Heart right ventricle (tissue), 16 donors: Measurements from ENCODE around the gene DHRS13. TPM values are rescaled to one million over a fixed set of nuclear protein-coding genes. Genes with fewer than 3 reads are reported as not detected.

Experiments
- ATAC-seq, 8 donors: fragments of 200-7000 bp; cut with Tn5 transposase; one replicate each; pipeline ENCODE4 v1.9.1; 2020; ENCODE audit warnings: mild to moderate bottlenecking in 8 of 8, moderate library complexity in 8 of 8, moderate number of reproducible peaks in 1 of 8
- DNase-seq, 2 donors: peaks; one replicate each; pipeline ENCODE4 v3.0.0-alpha.2; 2020
- H3K27ac ChIP-seq, 10 donors: fragments of 200-600 bp; sonication (generic) in 2 of 10; one replicate each; pipeline versions ENCODE4 v1.5.0 to v1.8.0; 2020 to 2022; ENCODE audit warnings: mild to moderate bottlenecking in 3 of 10
- H3K27me3 ChIP-seq, 7 donors: fragments of 200-600 bp; one replicate each; pipeline ENCODE4 v1.8.0; 2021 to 2022; ENCODE audit warnings: mild to moderate bottlenecking in 2 of 7
- H3K36me3 ChIP-seq, 9 donors: fragments of 200-600 bp; sonication (generic) in 1 of 9; one replicate each; pipeline versions ENCODE4 v1.5.0 to v1.8.0; 2020 to 2022; ENCODE audit warnings: mild to moderate bottlenecking in 2 of 9
- H3K4me1 ChIP-seq, 9 donors: fragments of 200-600 bp; sonication (generic) in 1 of 9; one replicate each; pipeline versions ENCODE4 v1.5.0 to v1.8.0; 2020 to 2022; ENCODE audit warnings: mild to moderate bottlenecking in 4 of 9
- H3K4me3 ChIP-seq, 10 donors: fragments of 200-600 bp; sonication (generic) in 2 of 10; one replicate each; pipeline versions ENCODE4 v1.5.0 to v1.8.0; 2020 to 2022; ENCODE audit warnings: mild to moderate bottlenecking in 7 of 10, moderate library complexity in 2 of 10
- H3K9me3 ChIP-seq, 11 donors: fragments of 200-600 bp in 10 of 11; sonication (generic) in 2 of 11; one replicate each; pipeline versions ENCODE4 v1.5.0 to v1.8.0; 2013 to 2022; ENCODE audit warnings: mild to moderate bottlenecking in 2 of 11, control low read depth in 1 of 11, moderate library complexity in 1 of 11
- CTCF ChIP-seq, 9 donors: fragments of 200-600 bp; sonication (generic) in 2 of 9; IDR thresholded peaks; one replicate each; pipeline versions ENCODE4 v1.5.0 to v1.8.0; 2021 to 2022; ENCODE audit warnings: antibody characterized with exemption in 9 of 9, mild to moderate bottlenecking in 5 of 9, moderate library complexity in 1 of 9
- WGBS, 2 donors: extraction: QIAGEN DNeasy Blood & Tissue Kit; methylation state at CpG; one replicate each; pipeline ENCODE4 v1.1.7; 2013; ENCODE audit warnings: inconsistent platforms in 1 of 2; 5-methylcytosine and 5-hydroxymethylcytosine counted together
- intact Hi-C, 10 donors: fragments of 100-400 bp; cut with DNase I; formaldehyde crosslinking; loops; one replicate each; pipeline versions ENCODE4 v1.11.1 to v1.14.2; 2022
- polyA plus RNA-seq, 2 donors: library from polyadenylated mRNA; stranded (reverse); fragments of 200-250 nt; gene quantifications; one replicate each; pipeline ENCODE4 v1.2.3, GENCODE V29; 2013
- total RNA-seq, 10 donors: library from RNA; stranded (reverse); fragmentation: NEBNext Ultra II Directional in 3 of 10; extraction: Animal tissue kit (Norgen Biotek cat#: 25700) in 3 of 10; gene quantifications; one replicate each; pipeline versions ENCODE4 v1.2.1 to v1.2.4, GENCODE V29; 2021 to 2023
- donor health status: Arrhythmogenic right ventricular cardiomyopathy.
- donor health status: ischemic (EF 13 %, LVEDD 7.1; RV severe dilation, severe dysfunction).
- donor health status: healthy with polysubstance abuse.
- donor health status: DM: no; HTN: yes; CAD: no.
- donor health status: DM: no; HTN: no; CAD: no.
- donor health status: ischemic (EF 25% LVEDD 6.9; RV normal size, moderate dysfunction).
- donor health status: ischemic (EF 25% LVEDD 5.7; RV mildly dilated, moderate dysfunction).
- donor health status: healthy.
- donor health status: DM: yes; HTN: yes; CAD: no.
- donor health status: Ischemic cardiomyopathy.
- donor health status: ischemic (EF 35%, LVEDD 5.7; RV mildly dilated, moderate dysfunction).
- donor health status: nonischemic (EF 11% LVEDD 7.7; RV severe dilation, severe dysfunction).
- donor health status: DM: yes; HTN: yes; CAD: no.
- donor health status: PGD.
- donor health status: ischemic (EF 29% LVEDD 5.4; RV normal size, mild dysfunction).
- donor health status: nonischemic (EF 23%, LVEDD 6.1; RV moderate dilation, normal function).

The DHRS13 gene
- total and polyA plus RNA-seq, 12 donors: 1.1 to 5.6 (median 2.6) TPM

- intact Hi-C loops: loop anchor here in 4 of 10 donors (5.0 to 10.0 kb wide), 4 partner anchors 42 to 137 kb away; partner anchors contain the start of gene ERAL1 (in 2 of the 4)
- 96 to 97% methylated on average over 5 of the region's 5 CpGs for WGBS, 2 donors
- no peak for TF ChIP-seq CTCF (IDR thresholded peaks at IDR 0.05)
- Histone ChIP-seq H3K9me3 (no peaks in the 10 kb centered on the region), H3K4me1 (peaks cover 5 to 54% (median 28%) of the 10 kb centered on the region in 9 donors), H3K27ac (no peak overlapping the region), H3K4me3 (no peak overlapping the region), H3K36me3 (no peaks in the 10 kb centered on the region), H3K27me3 (no peaks in the 10 kb centered on the region)
- ATAC-seq (no peak), DNase-seq (no peak)
These were observed 3.6 kb downstream of the DHRS13 start for GRCh38 chr17:28899212-28899815.

DNA sequence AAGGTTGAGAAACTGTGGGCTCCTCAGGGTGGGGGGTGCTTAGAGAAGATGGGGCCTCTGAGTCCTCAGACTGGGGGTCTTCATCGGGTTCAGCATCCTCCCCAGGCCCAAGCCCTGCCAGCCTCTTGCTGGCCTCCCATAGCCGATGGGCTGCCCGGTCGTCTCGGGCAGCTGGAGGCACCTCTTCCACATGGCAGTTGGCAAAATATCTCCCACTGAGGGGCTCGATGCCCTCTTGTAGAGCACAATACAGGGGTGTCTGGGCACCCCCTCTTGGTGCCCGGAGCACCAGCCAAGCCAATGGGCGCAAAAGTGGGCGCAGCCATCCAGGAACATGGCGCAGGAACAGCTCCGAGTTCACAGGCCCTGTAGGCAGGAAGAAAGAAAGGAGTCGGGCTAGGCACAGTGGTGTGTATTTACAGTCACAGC, 4.3 kb downstream of the DHRS13 start:
- no peak for TF ChIP-seq CTCF (IDR thresholded peaks at IDR 0.05)
- H3K4me3 ChIP-seq: no peak overlapping the region
- H3K27me3 ChIP-seq: no peaks in the 10 kb centered on the region
- 92% methylated on average over 12 of the region's 12 CpGs for WGBS, 2 donors
- ATAC-seq: no peak
- H3K4me1 ChIP-seq: peaks cover 5 to 56% (median 34%) of the 10 kb centered on the region in 9 donors
- no peak for DNase-seq
- peak overlapping the region in 5 of 10 donors; percentile 92 to 97 (median 94) for H3K27ac ChIP-seq
- no peaks in the 10 kb centered on the region for H3K36me3 ChIP-seq
- no peaks in the 10 kb centered on the region for H3K9me3 ChIP-seq
- intact Hi-C loops: loop anchor here in 4 of 10 donors (5.0 to 10.0 kb wide), 4 partner anchors 41 to 136 kb away; partner anchors contain the start of gene ERAL1 (in 2 of the 4)

GRCh38 chr17:28897769-28898526, 4.9 kb downstream of the DHRS13 start:
- 24 to 26% methylated on average over 23 of the region's 23 CpGs for WGBS, 2 donors
- intact Hi-C loops: loop anchor here in 4 of 10 donors (5.0 to 10.0 kb wide), 4 partner anchors 41 to 136 kb away; partner anchors contain the start of gene ERAL1 (in 2 of the 4)
- Histone ChIP-seq H3K27ac (peak overlapping the region; percentile 74 to 97 (median 91)), H3K9me3 (no peaks in the 10 kb centered on the region), H3K4me1 (peaks cover 7 to 56% (median 40%) of the 10 kb centered on the region in 9 donors), H3K36me3 (no peaks in the 10 kb centered on the region), H3K27me3 (no peaks in the 10 kb centered on the region), H3K4me3 (peak overlapping the region; percentile 65 to 98 (median 90))
- ATAC-seq: peak in 1 of 8 donors; percentile 2
- peak in 1 of 2 donors; percentile 36 for DNase-seq
- no peak for TF ChIP-seq CTCF (IDR thresholded peaks at IDR 0.05)
